Activated CD8-positive, alpha-beta T cell treated with anti-CD3 and anti-CD28 coated beads for 36 hours (primary cell): ENCODE results near the gene RGS19. TPM values are rescaled to one million over a fixed set of nuclear protein-coding genes. Genes with fewer than 3 reads are reported as not detected.

Experiments
- ATAC-seq: fragments of 200-7000 bp; cut with Tn5 transposase; one replicate; pipeline ENCODE4 v1.10.0; 2021; ENCODE audit warnings: mild to moderate bottlenecking, moderate library complexity
- CTCF ChIA-PET: fragments of 350-600 bp; sonication (Branson Sonifier 250); formaldehyde crosslinking; loops from one replicate; lab custom pipeline; 2021; ENCODE audit warnings: antibody characterized with exemption; lab: Charles Lee
- POLR2A ChIA-PET: fragments of 350-600 bp; sonication (Branson Sonifier 250); formaldehyde crosslinking; loops from one replicate; lab custom pipeline; 2021; ENCODE audit warnings: antibody characterized with exemption; lab: Charles Lee
- DNase-seq: peaks from one replicate; pipeline ENCODE4 v3.0.0-alpha.2; 2020
- H3K27ac Mint-ChIP-seq: one replicate; pipeline ENCODE4 v1.8.0; 2021; ENCODE audit warnings: mild to moderate bottlenecking, mixed read lengths
- H3K27me3 Mint-ChIP-seq: one replicate; pipeline ENCODE4 v1.8.0; 2021; ENCODE audit warnings: mixed read lengths
- H3K36me3 Mint-ChIP-seq: one replicate; pipeline ENCODE4 v1.8.0; 2021; ENCODE audit warnings: low read depth, mixed read lengths
- H3K4me1 Mint-ChIP-seq: one replicate; pipeline ENCODE4 v1.8.0; 2021; ENCODE audit warnings: low read depth, mixed read lengths
- H3K4me3 Mint-ChIP-seq: one replicate; pipeline ENCODE4 v1.8.0; 2021; ENCODE audit warnings: mild to moderate bottlenecking, moderate library complexity, mixed read lengths
- H3K9me3 Mint-ChIP-seq: one replicate; pipeline ENCODE4 v1.8.0; 2021; ENCODE audit warnings: mixed read lengths
- intact Hi-C: fragments of 100-400 bp; cut with micrococcal nuclease; formaldehyde crosslinking; loops from one replicate; pipeline ENCODE4 v1.10.0; 2022
- total RNA-seq, 2 experiments: library from RNA; stranded (reverse); gene quantifications; one replicate each; pipeline ENCODE4 v1.2.3, GENCODE V29; 2021
- TF ChIP-seq, protein P1 (sequence below): fragments of 200-600 bp; IDR thresholded peaks from one replicate; pipeline ENCODE4 v1.8.0; 2022; ENCODE audit warnings: antibody characterized with exemption, mild to moderate bottlenecking

The RGS19 gene
- total RNA-seq, 2 experiments from 2014 or later: 42.5 to 44.1 TPM

- no peak overlapping the region for H3K27ac Mint-ChIP-seq
- H3K36me3 Mint-ChIP-seq: no peaks in the 10 kb centered on the region
- no peaks in the 10 kb centered on the region for H3K9me3 Mint-ChIP-seq
- ChIA-PET CTCF (interaction anchor here (1.5 to 2.8 kb wide), 2 partner anchors 9 to 11 kb away, joined by 3 to 12 read pairs; no protein-coding TSS in a partner anchor), POLR2A (interaction anchor here (2.0 kb wide), 1 partner anchor 11 kb away, joined by 10 read pairs; no protein-coding TSS in a partner anchor)
- intact Hi-C loops: no loop called here
- TF ChIP-seq, protein P1, sequence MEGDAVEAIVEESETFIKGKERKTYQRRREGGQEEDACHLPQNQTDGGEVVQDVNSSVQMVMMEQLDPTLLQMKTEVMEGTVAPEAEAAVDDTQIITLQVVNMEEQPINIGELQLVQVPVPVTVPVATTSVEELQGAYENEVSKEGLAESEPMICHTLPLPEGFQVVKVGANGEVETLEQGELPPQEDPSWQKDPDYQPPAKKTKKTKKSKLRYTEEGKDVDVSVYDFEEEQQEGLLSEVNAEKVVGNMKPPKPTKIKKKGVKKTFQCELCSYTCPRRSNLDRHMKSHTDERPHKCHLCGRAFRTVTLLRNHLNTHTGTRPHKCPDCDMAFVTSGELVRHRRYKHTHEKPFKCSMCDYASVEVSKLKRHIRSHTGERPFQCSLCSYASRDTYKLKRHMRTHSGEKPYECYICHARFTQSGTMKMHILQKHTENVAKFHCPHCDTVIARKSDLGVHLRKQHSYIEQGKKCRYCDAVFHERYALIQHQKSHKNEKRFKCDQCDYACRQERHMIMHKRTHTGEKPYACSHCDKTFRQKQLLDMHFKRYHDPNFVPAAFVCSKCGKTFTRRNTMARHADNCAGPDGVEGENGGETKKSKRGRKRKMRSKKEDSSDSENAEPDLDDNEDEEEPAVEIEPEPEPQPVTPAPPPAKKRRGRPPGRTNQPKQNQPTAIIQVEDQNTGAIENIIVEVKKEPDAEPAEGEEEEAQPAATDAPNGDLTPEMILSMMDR: no peak
- peaks cover 48% of the 10 kb centered on the region for H3K27me3 Mint-ChIP-seq
- no peak for ATAC-seq
- H3K4me3 Mint-ChIP-seq: no peak overlapping the region
- peaks cover 10% of the 10 kb centered on the region for H3K4me1 Mint-ChIP-seq
- no peak for DNase-seq
Measured at GRCh38 chr20:64049878-64050260, 29.4 kb downstream of the RGS19 start.

DNA sequence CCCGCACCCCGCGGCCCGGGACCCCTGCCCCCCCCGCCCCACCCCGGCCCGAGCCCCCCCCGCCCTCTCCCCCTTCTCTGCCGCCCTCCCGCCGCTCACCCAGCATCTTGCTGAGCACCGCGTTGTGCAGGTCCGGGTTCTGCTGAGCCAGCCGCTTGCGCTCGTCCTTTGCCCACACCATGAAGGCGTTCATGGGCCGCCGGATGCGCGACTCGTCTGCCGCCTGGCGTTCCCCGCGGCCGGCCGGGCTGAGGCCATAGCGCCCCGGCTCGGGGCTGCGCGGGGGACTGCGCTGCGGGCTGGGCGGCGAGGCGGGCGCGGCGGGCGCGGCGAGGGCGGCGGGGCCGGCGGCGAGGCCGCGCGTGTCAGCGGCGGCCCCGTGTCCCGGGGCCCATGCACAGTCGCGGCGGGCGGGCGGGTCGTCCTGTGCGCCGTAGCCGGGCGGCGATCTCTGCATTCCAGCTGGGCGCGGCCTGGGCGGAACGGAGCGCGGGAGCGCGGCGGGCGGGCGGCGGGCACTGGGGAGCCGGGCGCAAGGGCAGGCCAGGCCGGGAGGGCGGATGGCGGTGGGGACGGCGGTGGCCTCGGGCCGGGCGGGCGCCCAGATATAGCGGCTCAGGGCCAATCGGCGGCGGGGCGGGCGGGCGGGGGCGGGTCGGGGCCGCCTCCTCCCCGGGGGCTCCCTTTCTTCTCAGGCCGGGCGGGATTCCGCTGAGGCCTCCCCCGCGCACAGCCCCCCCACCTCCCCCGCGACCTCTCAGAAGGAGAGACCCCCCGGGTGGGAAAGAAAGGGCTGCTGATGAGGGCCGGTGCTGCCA lies 30.0 kb downstream of the RGS19 start, which contains the start of gene SOX18:
TSS of gene SOX18 (minus strand) at position 580 of the 818 bp plus-strand sequence. CDS start at position 457, 123 bp downstream.
- ATAC-seq (peak; percentile 60), DNase-seq (peak; percentile 58)
- CTCF ChIA-PET: interaction anchor here (1.5 to 2.8 kb wide), 2 partner anchors 8 to 10 kb away, joined by 3 to 12 read pairs; no protein-coding TSS in a partner anchor
- no peak within 1 kb of the TSS for H3K27ac Mint-ChIP-seq
- H3K27me3 Mint-ChIP-seq: peaks cover 48% of the 10 kb centered on the region
- no peak within 1 kb of the TSS for H3K4me3 Mint-ChIP-seq
- TF ChIP-seq, protein P1: no peak
- H3K9me3 Mint-ChIP-seq: no peaks in the 10 kb centered on the region
- intact Hi-C loops: no loop called here
- no peaks in the 10 kb centered on the region for H3K36me3 Mint-ChIP-seq
- peaks cover 10% of the 10 kb centered on the region for H3K4me1 Mint-ChIP-seq
- POLR2A ChIA-PET: no interaction called here

GRCh38 chr20:64048402-64049044 lies 30.8 kb downstream of the RGS19 start:
- no peaks in the 10 kb centered on the region for H3K36me3 Mint-ChIP-seq
- H3K9me3 Mint-ChIP-seq: no peaks in the 10 kb centered on the region
- intact Hi-C loops: no loop called here
- ATAC-seq: peak; percentile 24
- ChIA-PET CTCF (interaction anchor here (2.8 kb wide), 1 partner anchor 10 kb away, joined by 12 read pairs; no protein-coding TSS in a partner anchor), POLR2A (no interaction called here)
- no peak overlapping the region for H3K27ac Mint-ChIP-seq
- TF ChIP-seq, protein P1: no peak
- no peak overlapping the region for H3K4me3 Mint-ChIP-seq
- peaks cover 45% of the 10 kb centered on the region for H3K27me3 Mint-ChIP-seq
- H3K4me1 Mint-ChIP-seq: peaks cover 10% of the 10 kb centered on the region
- DNase-seq: peak; percentile 4

GRCh38 chr20:64047968-64048401 lies 31.3 kb downstream of the RGS19 start:
- Mint-ChIP-seq H3K36me3 (no peaks in the 10 kb centered on the region), H3K27me3 (peaks cover 40% of the 10 kb centered on the region), H3K27ac (no peak overlapping the region), H3K4me1 (peaks cover 10% of the 10 kb centered on the region), H3K9me3 (no peaks in the 10 kb centered on the region), H3K4me3 (no peak overlapping the region)
- CTCF ChIA-PET: no interaction called here
- ATAC-seq (peak; percentile 13), DNase-seq (no peak)
- POLR2A ChIA-PET: interaction anchor here (1.0 to 2.0 kb wide), 2 partner anchors 10 to 15 kb away, joined by 3 to 7 read pairs; partner anchors contain the start of gene TCEA2
- TF ChIP-seq, protein P1: no peak
- intact Hi-C loops: no loop called here
